Measurements from ENCODE around the gene SLC27A4. TPM values are rescaled to one million over a fixed set of nuclear protein-coding genes. Genes with fewer than 3 reads are reported as not detected.
A peak's percentile ranks its signal among the peaks of the same experiment; 100 is the strongest.

The SLC27A4 gene
- total and polyA plus RNA-seq, 10 of the 15 experiments (the other 5 are each of a cell fraction or from before 2014, with no cell fraction given), result 0.13 to 14.0 (median 7.6) TPM

DNA sequence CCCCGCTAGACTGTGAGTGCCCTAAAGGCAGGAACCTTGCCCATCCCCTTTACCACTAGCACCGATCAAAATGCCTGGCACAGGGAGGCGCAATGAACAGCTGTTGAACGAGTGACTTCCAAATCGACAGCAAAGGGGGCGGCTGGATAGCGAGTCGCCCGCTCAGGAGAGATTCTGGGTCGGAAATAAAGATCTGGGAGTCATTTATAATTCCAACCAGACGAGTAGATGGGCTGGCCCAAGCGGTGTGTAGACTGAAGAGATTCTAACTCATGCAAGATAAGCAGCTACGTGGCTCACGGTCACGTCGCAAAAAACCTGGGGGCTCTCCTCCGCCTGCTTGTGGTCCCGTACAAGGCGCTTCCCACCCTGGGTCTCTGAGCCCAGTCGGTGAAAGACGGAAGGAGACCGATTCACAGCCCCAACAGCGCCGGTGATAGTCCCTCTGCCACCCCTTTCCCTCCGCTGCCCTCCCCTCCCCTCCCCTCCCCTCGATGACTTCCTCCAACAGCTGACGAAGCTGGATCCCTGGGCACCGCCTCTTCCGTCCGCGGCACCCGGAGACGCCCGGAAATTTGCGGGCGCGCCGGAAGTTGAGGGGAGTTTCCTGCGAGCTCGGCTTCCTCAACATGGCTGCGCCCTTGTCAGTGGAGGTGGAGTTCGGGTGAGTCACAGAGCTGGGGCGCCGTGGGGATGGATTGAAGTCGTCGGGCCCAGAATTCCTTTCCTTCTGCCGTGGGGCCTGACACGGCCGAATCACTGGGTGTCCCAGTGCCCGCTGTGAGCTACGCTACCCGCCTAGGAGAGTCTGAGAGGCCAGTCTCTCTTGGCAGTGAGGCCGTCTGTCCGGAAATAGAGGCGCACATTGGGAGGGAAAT lies 30.7 kb downstream of the SLC27A4 start, which contains the start of gene URM1 (continued):
- TF ChIP-seq, protein P1, sequence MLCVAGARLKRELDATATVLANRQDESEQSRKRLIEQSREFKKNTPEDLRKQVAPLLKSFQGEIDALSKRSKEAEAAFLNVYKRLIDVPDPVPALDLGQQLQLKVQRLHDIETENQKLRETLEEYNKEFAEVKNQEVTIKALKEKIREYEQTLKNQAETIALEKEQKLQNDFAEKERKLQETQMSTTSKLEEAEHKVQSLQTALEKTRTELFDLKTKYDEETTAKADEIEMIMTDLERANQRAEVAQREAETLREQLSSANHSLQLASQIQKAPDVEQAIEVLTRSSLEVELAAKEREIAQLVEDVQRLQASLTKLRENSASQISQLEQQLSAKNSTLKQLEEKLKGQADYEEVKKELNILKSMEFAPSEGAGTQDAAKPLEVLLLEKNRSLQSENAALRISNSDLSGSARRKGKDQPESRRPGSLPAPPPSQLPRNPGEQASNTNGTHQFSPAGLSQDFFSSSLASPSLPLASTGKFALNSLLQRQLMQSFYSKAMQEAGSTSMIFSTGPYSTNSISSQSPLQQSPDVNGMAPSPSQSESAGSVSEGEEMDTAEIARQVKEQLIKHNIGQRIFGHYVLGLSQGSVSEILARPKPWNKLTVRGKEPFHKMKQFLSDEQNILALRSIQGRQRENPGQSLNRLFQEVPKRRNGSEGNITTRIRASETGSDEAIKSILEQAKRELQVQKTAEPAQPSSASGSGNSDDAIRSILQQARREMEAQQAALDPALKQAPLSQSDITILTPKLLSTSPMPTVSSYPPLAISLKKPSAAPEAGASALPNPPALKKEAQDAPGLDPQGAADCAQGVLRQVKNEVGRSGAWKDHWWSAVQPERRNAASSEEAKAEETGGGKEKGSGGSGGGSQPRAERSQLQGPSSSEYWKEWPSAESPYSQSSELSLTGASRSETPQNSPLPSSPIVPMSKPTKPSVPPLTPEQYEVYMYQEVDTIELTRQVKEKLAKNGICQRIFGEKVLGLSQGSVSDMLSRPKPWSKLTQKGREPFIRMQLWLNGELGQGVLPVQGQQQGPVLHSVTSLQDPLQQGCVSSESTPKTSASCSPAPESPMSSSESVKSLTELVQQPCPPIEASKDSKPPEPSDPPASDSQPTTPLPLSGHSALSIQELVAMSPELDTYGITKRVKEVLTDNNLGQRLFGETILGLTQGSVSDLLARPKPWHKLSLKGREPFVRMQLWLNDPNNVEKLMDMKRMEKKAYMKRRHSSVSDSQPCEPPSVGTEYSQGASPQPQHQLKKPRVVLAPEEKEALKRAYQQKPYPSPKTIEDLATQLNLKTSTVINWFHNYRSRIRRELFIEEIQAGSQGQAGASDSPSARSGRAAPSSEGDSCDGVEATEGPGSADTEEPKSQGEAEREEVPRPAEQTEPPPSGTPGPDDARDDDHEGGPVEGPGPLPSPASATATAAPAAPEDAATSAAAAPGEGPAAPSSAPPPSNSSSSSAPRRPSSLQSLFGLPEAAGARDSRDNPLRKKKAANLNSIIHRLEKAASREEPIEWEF (IDR thresholded peaks at IDR 0.05; ENCODE audit: insufficient replicate concordance, low read depth, low read length), result no peak
- TF ChIP-seq ASH2L (IDR thresholded peaks at IDR 0.05; ENCODE audit: borderline replicate concordance, low read depth) (no peak), TAF1 (IDR thresholded peaks at IDR 0.05; ENCODE audit: borderline replicate concordance, low read depth, low read length) (peak; percentile 81), MXI1 (IDR thresholded peaks at IDR 0.05; ENCODE audit: low read depth, low read length) (peak; percentile 92), MEF2B (IDR thresholded peaks at IDR 0.05; ENCODE audit: partially characterized antibody, poor library complexity, severe bottlenecking) (no peak), SRF (IDR thresholded peaks at IDR 0.05; ENCODE audit: low read depth in 2 of 2, low read length in 2 of 2) (no peak), ZNF622 (IDR thresholded peaks at IDR 0.05) (no peak), PAX8 (IDR thresholded peaks at IDR 0.05) (no peak), ETV6 (conservative IDR thresholded peaks at IDR 0.05 in 1 of 2, IDR thresholded peaks at IDR 0.05 in 1 of 2; ENCODE audit: borderline replicate concordance in 1 of 2, low read depth in 1 of 2) (peak in 1 of 2 experiments; percentile 97; a peak in 2 of 4 replicates), POLR2AphosphoS5 (IDR thresholded peaks at IDR 0.05; ENCODE audit: low read length) (peak; percentile 76), NR2C1 (IDR thresholded peaks at IDR 0.05) (no peak), SMAD1 (IDR thresholded peaks at IDR 0.05; ENCODE audit: low read depth, partially characterized antibody) (no peak), ZZZ3 (IDR thresholded peaks at IDR 0.05; ENCODE audit: control insufficient read depth, insufficient read length, low read depth) (no peak)
- TF ChIP-seq, protein P2, sequence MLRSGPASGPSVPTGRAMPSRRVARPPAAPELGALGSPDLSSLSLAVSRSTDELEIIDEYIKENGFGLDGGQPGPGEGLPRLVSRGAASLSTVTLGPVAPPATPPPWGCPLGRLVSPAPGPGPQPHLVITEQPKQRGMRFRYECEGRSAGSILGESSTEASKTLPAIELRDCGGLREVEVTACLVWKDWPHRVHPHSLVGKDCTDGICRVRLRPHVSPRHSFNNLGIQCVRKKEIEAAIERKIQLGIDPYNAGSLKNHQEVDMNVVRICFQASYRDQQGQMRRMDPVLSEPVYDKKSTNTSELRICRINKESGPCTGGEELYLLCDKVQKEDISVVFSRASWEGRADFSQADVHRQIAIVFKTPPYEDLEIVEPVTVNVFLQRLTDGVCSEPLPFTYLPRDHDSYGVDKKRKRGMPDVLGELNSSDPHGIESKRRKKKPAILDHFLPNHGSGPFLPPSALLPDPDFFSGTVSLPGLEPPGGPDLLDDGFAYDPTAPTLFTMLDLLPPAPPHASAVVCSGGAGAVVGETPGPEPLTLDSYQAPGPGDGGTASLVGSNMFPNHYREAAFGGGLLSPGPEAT (IDR thresholded peaks at IDR 0.05; ENCODE audit: low read depth), result peak; percentile 99
- TF ChIP-seq, protein P3, sequence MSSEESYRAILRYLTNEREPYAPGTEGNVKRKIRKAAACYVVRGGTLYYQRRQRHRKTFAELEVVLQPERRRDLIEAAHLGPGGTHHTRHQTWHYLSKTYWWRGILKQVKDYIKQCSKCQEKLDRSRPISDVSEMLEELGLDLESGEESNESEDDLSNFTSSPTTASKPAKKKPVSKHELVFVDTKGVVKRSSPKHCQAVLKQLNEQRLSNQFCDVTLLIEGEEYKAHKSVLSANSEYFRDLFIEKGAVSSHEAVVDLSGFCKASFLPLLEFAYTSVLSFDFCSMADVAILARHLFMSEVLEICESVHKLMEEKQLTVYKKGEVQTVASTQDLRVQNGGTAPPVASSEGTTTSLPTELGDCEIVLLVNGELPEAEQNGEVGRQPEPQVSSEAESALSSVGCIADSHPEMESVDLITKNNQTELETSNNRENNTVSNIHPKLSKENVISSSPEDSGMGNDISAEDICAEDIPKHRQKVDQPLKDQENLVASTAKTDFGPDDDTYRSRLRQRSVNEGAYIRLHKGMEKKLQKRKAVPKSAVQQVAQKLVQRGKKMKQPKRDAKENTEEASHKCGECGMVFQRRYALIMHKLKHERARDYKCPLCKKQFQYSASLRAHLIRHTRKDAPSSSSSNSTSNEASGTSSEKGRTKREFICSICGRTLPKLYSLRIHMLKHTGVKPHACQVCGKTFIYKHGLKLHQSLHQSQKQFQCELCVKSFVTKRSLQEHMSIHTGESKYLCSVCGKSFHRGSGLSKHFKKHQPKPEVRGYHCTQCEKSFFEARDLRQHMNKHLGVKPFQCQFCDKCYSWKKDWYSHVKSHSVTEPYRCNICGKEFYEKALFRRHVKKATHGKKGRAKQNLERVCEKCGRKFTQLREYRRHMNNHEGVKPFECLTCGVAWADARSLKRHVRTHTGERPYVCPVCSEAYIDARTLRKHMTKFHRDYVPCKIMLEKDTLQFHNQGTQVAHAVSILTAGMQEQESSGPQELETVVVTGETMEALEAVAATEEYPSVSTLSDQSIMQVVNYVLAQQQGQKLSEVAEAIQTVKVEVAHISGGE (CRISPR knock-in tag; IDR thresholded peaks at IDR 0.05), result 0 out of 2 replicates have a peak, but pooled peaks have one; percentile 0
- TF ChIP-seq, protein P4, sequence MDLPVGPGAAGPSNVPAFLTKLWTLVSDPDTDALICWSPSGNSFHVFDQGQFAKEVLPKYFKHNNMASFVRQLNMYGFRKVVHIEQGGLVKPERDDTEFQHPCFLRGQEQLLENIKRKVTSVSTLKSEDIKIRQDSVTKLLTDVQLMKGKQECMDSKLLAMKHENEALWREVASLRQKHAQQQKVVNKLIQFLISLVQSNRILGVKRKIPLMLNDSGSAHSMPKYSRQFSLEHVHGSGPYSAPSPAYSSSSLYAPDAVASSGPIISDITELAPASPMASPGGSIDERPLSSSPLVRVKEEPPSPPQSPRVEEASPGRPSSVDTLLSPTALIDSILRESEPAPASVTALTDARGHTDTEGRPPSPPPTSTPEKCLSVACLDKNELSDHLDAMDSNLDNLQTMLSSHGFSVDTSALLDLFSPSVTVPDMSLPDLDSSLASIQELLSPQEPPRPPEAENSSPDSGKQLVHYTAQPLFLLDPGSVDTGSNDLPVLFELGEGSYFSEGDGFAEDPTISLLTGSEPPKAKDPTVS (IDR thresholded peaks at IDR 0.05; ENCODE audit: low read depth, low read length), result 0 out of 2 replicates have a peak, but pooled peaks have one; percentile 26

Measured in GM12878 (cell line).